Right lobe of liver (tissue), 6 donors: ENCODE data around the gene TMEM178A. TPM values are rescaled to one million over a fixed set of nuclear protein-coding genes. Genes with fewer than 3 reads are reported as not detected.

ENCODE experiments used
- ATAC-seq, 4 donors: fragments of 200-7000 bp; cut with Tn5 transposase; one replicate each; pipeline ENCODE4 v1.9.1; 2020; ENCODE audit warnings: mild to moderate bottlenecking in 4 of 4, moderate library complexity in 4 of 4
- DNase-seq, 3 donors: peaks; one replicate each; pipeline ENCODE4 v3.0.0-alpha.2; 2020
- H3K27ac ChIP-seq, 3 donors: fragments of 200-600 bp; one replicate each; pipeline ENCODE4 v1.8.0; 2022
- H3K27me3 ChIP-seq, 2 donors: fragments of 200-600 bp; one replicate each; pipeline ENCODE4 v1.8.0; 2022
- H3K36me3 ChIP-seq, 4 donors: fragments of 200-600 bp; sonication (generic) in 1 of 4; one replicate each; pipeline versions ENCODE4 v1.5.1 to v1.8.0; 2017 to 2022; ENCODE audit warnings: control low read depth in 1 of 4
- H3K4me1 ChIP-seq, 4 donors: fragments of 200-600 bp; sonication (generic) in 1 of 4; one replicate each; pipeline versions ENCODE4 v1.5.1 to v1.8.0; 2017 to 2022; ENCODE audit warnings: control low read depth in 1 of 4
- H3K4me3 ChIP-seq, 3 donors: fragments of 200-600 bp; one replicate each; pipeline ENCODE4 v1.8.0; 2022
- H3K9me3 ChIP-seq, 4 donors: fragments of 200-600 bp; sonication (generic) in 1 of 4; one replicate each; pipeline versions ENCODE4 v1.5.1 to v1.8.0; 2017 to 2022; ENCODE audit warnings: control low read depth in 1 of 4
- CTCF ChIP-seq, 4 donors: fragments of 200-600 bp in 3 of 4; fragments of 450-650 bp in 1 of 4; IDR thresholded peaks; one replicate each; pipeline versions ENCODE4 v1.5.1 to v1.8.0; 2016 to 2022; ENCODE audit warnings: antibody characterized with exemption in 4 of 4, mild to moderate bottlenecking in 2 of 4
- POLR2A ChIP-seq: fragments of 450-650 bp; IDR thresholded peaks from one replicate; pipeline ENCODE4 v1.6.1; 2017; ENCODE audit warnings: antibody characterized with exemption, mild to moderate bottlenecking
- WGBS: methylation state at CpG from one replicate; pipeline ENCODE4 v1.1.6; 2018; ENCODE audit warnings: low coverage, low lambda C conversion rate; ENCODE audit not compliant: insufficient coverage; ENCODE audit errors: missing lambda C conversion rate; 5-methylcytosine and 5-hydroxymethylcytosine counted together
- intact Hi-C, 2 donors: fragments of 100-400 bp; cut with DNase I; formaldehyde crosslinking; loops; one replicate each; pipeline versions ENCODE4 v1.11.2 to v1.14.1; 2022
- total RNA-seq, 6 experiments: library from RNA; depleted of rRNA in 2 of 6; stranded (reverse); fragments of >200 nt in 2 of 6; fragmentation: NEBNext Ultra II Directional in 3 of 6; extraction: Animal tissue kit (Norgen Biotek cat#: 25700) in 3 of 6; gene quantifications; one replicate each; pipeline versions ENCODE4 v1.1.0 to v1.2.4, GENCODE V29; 2016 to 2023
- donor health status: DM: no; HTN: yes; CAD: no.
- donor health status: DM: no; HTN: no; CAD: no.
- donor health status: DM: no; HTN: no; CAD: no.
- donor health status: DM: no; HTN: yes; CAD: no.
- donor health status: DM: no; HTN: yes; CAD: no.

Gene TMEM178A
- total RNA-seq, 6 experiments from 2014 or later, result 0.25 to 1.7 (median 1.4) TPM; not detected in 1

DNA sequence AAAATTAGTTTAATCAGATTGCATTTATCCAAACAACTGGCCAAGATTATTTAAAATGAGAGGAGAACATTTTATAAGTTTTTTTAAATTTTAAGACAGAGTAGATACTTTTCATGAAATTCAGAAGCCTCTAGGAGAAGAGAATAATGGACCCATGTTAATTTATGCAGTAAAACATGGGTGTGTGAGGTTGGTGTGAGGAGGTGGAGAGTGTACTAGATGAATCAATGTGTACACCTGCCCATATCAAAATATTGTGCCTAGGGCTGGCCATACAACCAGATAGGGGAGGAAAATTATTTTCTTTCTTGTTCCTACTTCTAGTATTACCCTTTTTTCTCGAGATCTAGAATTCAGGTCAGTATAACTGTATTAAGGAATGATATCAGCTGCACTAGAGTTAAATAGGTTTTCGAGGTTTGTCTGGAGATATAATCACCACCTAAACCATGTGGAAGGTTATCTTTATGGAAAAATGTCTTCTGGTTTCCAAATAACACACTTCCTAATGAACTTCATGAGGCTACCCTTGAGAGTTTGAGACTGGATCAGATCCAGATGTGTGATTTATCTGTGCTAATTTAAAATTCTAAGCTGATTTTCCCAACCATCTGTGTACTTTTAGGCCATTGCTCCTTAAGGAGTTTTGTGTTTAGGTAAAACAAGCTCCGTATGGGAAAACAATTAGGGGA, 37.6 kb downstream of the TMEM178A start:
- no peaks in the 10 kb centered on the region for H3K9me3 ChIP-seq
- DNase-seq (no peak), ATAC-seq (no peak)
- no peaks in the 10 kb centered on the region for H3K36me3 ChIP-seq
- intact Hi-C loops, result no loop called here
- TF ChIP-seq POLR2A (no peak), CTCF (IDR thresholded peaks at IDR 0.05) (no peak)
- H3K27me3 ChIP-seq, result no peaks in the 10 kb centered on the region
- no peaks in the 10 kb centered on the region for H3K4me1 ChIP-seq
- no peak overlapping the region for H3K4me3 ChIP-seq
- no peak overlapping the region for H3K27ac ChIP-seq
- 80% methylated on average over 3 of the region's 3 CpGs for WGBS

DNA sequence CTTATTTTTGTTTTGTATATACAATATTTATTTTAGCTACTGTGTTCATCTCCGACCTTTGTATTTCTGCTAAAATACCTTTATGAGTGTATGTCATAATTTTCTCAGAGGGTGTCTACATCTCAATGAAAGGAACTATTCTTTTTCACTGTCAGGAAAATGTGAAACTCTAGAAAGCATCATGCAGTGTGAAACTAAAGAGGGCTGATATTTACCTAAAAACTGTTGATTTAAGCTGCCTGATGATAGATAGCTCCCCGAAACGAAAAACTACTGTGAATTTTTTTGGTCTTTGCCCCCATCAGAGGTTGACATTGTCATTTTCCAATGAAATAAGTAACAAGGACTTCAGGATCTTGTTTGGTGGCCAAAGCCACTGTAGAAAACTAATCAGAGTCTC, 38.8 kb downstream of the TMEM178A start:
- ATAC-seq (no peak), DNase-seq (no peak)
- Histone ChIP-seq H3K27ac (no peak overlapping the region), H3K4me1 (no peaks in the 10 kb centered on the region), H3K27me3 (no peaks in the 10 kb centered on the region), H3K4me3 (no peak overlapping the region), H3K9me3 (no peaks in the 10 kb centered on the region), H3K36me3 (no peaks in the 10 kb centered on the region)
- WGBS, result 81% methylated on average over 3 of the region's 3 CpGs
- intact Hi-C loops, result no loop called here
- TF ChIP-seq POLR2A (no peak), CTCF (IDR thresholded peaks at IDR 0.05) (no peak)

DNA sequence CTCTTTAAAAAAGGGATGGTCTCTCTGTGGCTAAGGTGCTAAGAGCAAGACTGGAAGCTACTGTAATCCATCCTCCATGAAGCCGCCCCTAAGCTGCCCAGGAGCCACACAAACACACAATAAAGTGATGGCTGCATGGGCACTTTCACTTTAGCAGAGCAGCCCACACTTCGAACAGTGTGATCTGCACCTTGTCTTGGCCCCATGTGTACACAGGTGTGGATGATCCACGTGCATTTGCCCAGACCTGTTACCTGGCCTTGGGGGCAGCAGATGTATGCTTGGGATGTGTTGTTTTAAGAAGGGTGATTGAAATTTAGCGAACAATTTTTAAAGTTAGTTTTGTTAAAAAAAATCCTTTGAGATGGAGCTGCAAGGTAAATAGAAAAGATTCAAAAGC, 39.9 kb downstream of the TMEM178A start:
- no peak for ATAC-seq
- Histone ChIP-seq H3K4me3 (no peak overlapping the region), H3K4me1 (no peaks in the 10 kb centered on the region), H3K36me3 (no peaks in the 10 kb centered on the region), H3K9me3 (no peaks in the 10 kb centered on the region), H3K27me3 (no peaks in the 10 kb centered on the region), H3K27ac (no peak overlapping the region)
- DNase-seq, result no peak
- intact Hi-C loops, result no loop called here
- 59% methylated on average over 4 of the region's 4 CpGs for WGBS
- TF ChIP-seq POLR2A (no peak), CTCF (IDR thresholded peaks at IDR 0.05) (no peak)

- Histone ChIP-seq H3K27ac (no peak overlapping the region), H3K36me3 (no peaks in the 10 kb centered on the region), H3K27me3 (no peaks in the 10 kb centered on the region), H3K4me3 (no peak overlapping the region), H3K9me3 (no peaks in the 10 kb centered on the region), H3K4me1 (no peaks in the 10 kb centered on the region)
- ATAC-seq (no peak), DNase-seq (no peak)
- TF ChIP-seq CTCF (IDR thresholded peaks at IDR 0.05) (no peak), POLR2A (no peak)
- intact Hi-C loops, result no loop called here
- 92% methylated on average over 1 of the region's 1 CpG for WGBS
Measured at GRCh38 chr2:39706312-39706711, 40.6 kb downstream of the TMEM178A start.
